GM12878 (cell line): Measurements from ENCODE around the gene CPEB3. TPM values are rescaled to one million over a fixed set of nuclear protein-coding genes. Genes with fewer than 3 reads are reported as not detected.
A peak's percentile ranks its signal among the peaks of the same experiment; 100 is the strongest.

Source experiments
- ATF2 ChIP-seq: IDR thresholded peaks from 2 replicates; pipeline ENCODE4 v1.6.1; 2012; ENCODE audit warnings: low read length, inconsistent platforms
- BCL3 ChIP-seq: IDR thresholded peaks from 2 replicates; pipeline ENCODE4 v1.6.1; 2011; ENCODE audit warnings: borderline replicate concordance, low read depth, mild to moderate bottlenecking, moderate library complexity, low read length; ENCODE audit not compliant: insufficient read depth, poor library complexity, severe bottlenecking
- CBX3 ChIP-seq: fragments of 200-600 bp; sonication (generic); IDR thresholded peaks from 2 replicates; pipeline ENCODE4 v1.6.1; 2016; ENCODE audit warnings: low read depth, borderline replicate concordance
- CREM ChIP-seq: IDR thresholded peaks from 2 replicates; pipeline ENCODE4 v1.6.1; 2014; ENCODE audit warnings: antibody characterized with exemption, low read depth
- DPF2 ChIP-seq: fragments of 450-650 bp; IDR thresholded peaks from 2 replicates; pipeline ENCODE4 v1.6.1; 2017; ENCODE audit warnings: mild to moderate bottlenecking
- EP300 ChIP-seq, 2 experiments: fragments of 150-350 bp in 1 of 2; IDR thresholded peaks; 2 replicates each; pipeline ENCODE4 v1.6.1; 2011 to 2012; ENCODE audit warnings: low read depth in 2 of 2, low read length in 2 of 2, borderline replicate concordance in 1 of 2, improper control_type of control experiment in 1 of 2, inconsistent platforms in 1 of 2; ENCODE audit not compliant: control insufficient read depth in 1 of 2
- EZH2 ChIP-seq: IDR thresholded peaks from 2 replicates; pipeline ENCODE4 v1.6.1; 2012; ENCODE audit warnings: low read depth, mild to moderate bottlenecking, control low read depth, inconsistent platforms, low read length, borderline replicate concordance; ENCODE audit not compliant: control insufficient read depth
- FOXK2 ChIP-seq: fragments of 450-650 bp; IDR thresholded peaks from 2 replicates; pipeline ENCODE4 v1.6.1; 2017; ENCODE audit warnings: mild to moderate bottlenecking, moderate library complexity
- HDAC2 ChIP-seq: fragments of 200-600 bp; sonication (generic); IDR thresholded peaks from 2 replicates; pipeline ENCODE4 v1.6.1; 2017
- IKZF2 ChIP-seq, 2 experiments: fragments of 450-650 bp; IDR thresholded peaks; 2 replicates each; pipeline ENCODE4 v1.6.1; 2017; ENCODE audit warnings: mild to moderate bottlenecking in 2 of 2, moderate library complexity in 2 of 2
- POLR2A ChIP-seq: IDR thresholded peaks from 2 replicates; pipeline ENCODE4 v1.6.1; 2011; ENCODE audit warnings: low read depth, mild to moderate bottlenecking, low read length
- PRDM15 ChIP-seq: fragments of 450-650 bp; formaldehyde crosslinking; IDR thresholded peaks from 2 replicates; pipeline ENCODE4 v1.4.0; 2020; ENCODE audit warnings: mild to moderate bottlenecking, moderate library complexity
- REST ChIP-seq: IDR thresholded peaks from 2 replicates; pipeline ENCODE4 v1.6.1; 2012; ENCODE audit warnings: mild to moderate bottlenecking, low read depth, low read length
- SREBF1 ChIP-seq: IDR thresholded peaks from 2 replicates; pipeline ENCODE4 v1.6.1; 2012; ENCODE audit warnings: mild to moderate bottlenecking, low read length
- TCF3 ChIP-seq: IDR thresholded peaks from 2 replicates; pipeline ENCODE4 v1.6.1; 2012; ENCODE audit warnings: low read depth, mild to moderate bottlenecking, low read length, borderline replicate concordance; ENCODE audit not compliant: insufficient read depth
- ZBTB4 ChIP-seq: fragments of 450-650 bp; formaldehyde crosslinking; IDR thresholded peaks from 2 replicates; pipeline ENCODE4 v1.4.0; 2022; ENCODE audit warnings: mild to moderate bottlenecking, moderate library complexity
- ZNF274 ChIP-seq: IDR thresholded peaks from one replicate; pipeline ENCODE4 v1.8.0; 2011; ENCODE audit not compliant: insufficient read length, insufficient read depth
- ZSCAN29 ChIP-seq: fragments of 450-650 bp; IDR thresholded peaks from 2 replicates; pipeline ENCODE4 v1.6.1; 2017; ENCODE audit warnings: mild to moderate bottlenecking, moderate library complexity
- polyA plus RNA-seq, 11 experiments: library from polyadenylated mRNA; depleted of rRNA in 4 of 11; unstranded in 6 of 11; stranded (reverse) in 5 of 11; fragments of >200 nt; fragmentation: Nextera tagmentation in 4 of 11; fragmentation: Illumina TruSeq in 1 of 11; extraction: Ambion mirVana in 4 of 11; extraction: Trizol in 1 of 11; gene quantifications; 1 replicate in 1 of 11; 2 replicates in 10 of 11; pipeline versions ENCODE4 v1.2.1 to v1.2.3, GENCODE V29; 2011 to 2016; ENCODE audit warnings: inconsistent platforms in 2 of 11, missing spikeins in 2 of 11, low read depth in 1 of 11
- total RNA-seq, 4 experiments: library from RNA; depleted of rRNA in 3 of 4; stranded (reverse); fragments of >200 nt in 3 of 4; fragmentation: Illumina TruSeq in 1 of 4; extraction: Trizol in 1 of 4; gene quantifications; 2 replicates each; pipeline versions ENCODE4 v1.2.1 to v1.2.3, GENCODE V29; 2013 to 2021

Gene CPEB3
- total and polyA plus RNA-seq, 10 of the 15 experiments (the other 5 are each of a cell fraction or from before 2014, with no cell fraction given): 0.50 to 2.3 (median 1.2) TPM

- TF ChIP-seq REST: no peak
- TF ChIP-seq ZSCAN29: no peak
- TF ChIP-seq ATF2: 0 out of 2 replicates have a peak, but pooled peaks have one; percentile 42
- TF ChIP-seq CBX3: no peak
- no peak for TF ChIP-seq DPF2
- TF ChIP-seq ZNF274: no peak
- TF ChIP-seq PRDM15 (CRISPR knock-in tag): no peak
- no peak for TF ChIP-seq EZH2
- peak; percentile 69; a peak in 2 of 4 replicates for TF ChIP-seq EP300 (IDR thresholded peaks at IDR 0.05; ENCODE audit: borderline replicate concordance in 1 of 2, control insufficient read depth in 1 of 2, low read depth in 2 of 2, low read length in 2 of 2)
- TF ChIP-seq BCL3: no peak
- no peak for TF ChIP-seq TCF3
- no peak for TF ChIP-seq HDAC2
- TF ChIP-seq IKZF2 (IDR thresholded peaks at IDR 0.05): peak; percentile 40 to 41; a peak in 1 of 4 replicates
- no peak for TF ChIP-seq FOXK2
- no peak for TF ChIP-seq POLR2A
- no peak for TF ChIP-seq SREBF1
- TF ChIP-seq CREM: peak; percentile 36; the same call in 1 of the 2 replicates
- no peak for TF ChIP-seq ZBTB4 (CRISPR knock-in tag)
These were observed 198.9 kb downstream of the CPEB3 start (continued) for GRCh38 chr10:92091965-92092364.
